Esophagus squamous epithelium (tissue), 5 donors: ENCODE data around the gene LDLRAD4. TPM values are rescaled to one million over a fixed set of nuclear protein-coding genes. Genes with fewer than 3 reads are reported as not detected.

Experiments used
- DNase-seq: peaks from one replicate; lab custom pipeline; 2025; lab: John Stamatoyannopoulos, UW
- H3K27ac ChIP-seq, 4 donors: fragments of 200-600 bp; sonication (generic); one replicate each; pipeline ENCODE4 v1.5.1; 2016 to 2019; ENCODE audit warnings: mild to moderate bottlenecking in 1 of 4
- H3K27me3 ChIP-seq, 4 donors: fragments of 200-600 bp; sonication (generic); 1 replicate in 3 of 4; 2 replicates in 1 of 4; pipeline versions ENCODE4 v1.5.1 to v1.6.0; 2017 to 2021; ENCODE audit warnings: antibody characterized with exemption in 1 of 4
- H3K36me3 ChIP-seq, 3 donors: fragments of 200-600 bp; sonication (generic); one replicate each; pipeline ENCODE4 v1.5.1; 2016 to 2019
- H3K4me1 ChIP-seq, 3 donors: fragments of 200-600 bp; sonication (generic); one replicate each; pipeline ENCODE4 v1.5.1; 2017 to 2019
- H3K4me3 ChIP-seq, 4 donors: fragments of 200-600 bp; sonication (generic); 1 replicate in 3 of 4; 2 replicates in 1 of 4; pipeline ENCODE4 v1.5.1; 2016 to 2019; ENCODE audit warnings: mild to moderate bottlenecking in 2 of 4, moderate library complexity in 1 of 4
- H3K9me3 ChIP-seq, 3 donors: fragments of 200-600 bp; sonication (generic); one replicate each; pipeline ENCODE4 v1.5.1; 2016 to 2019
- CTCF ChIP-seq, 6 experiments: fragments of 450-650 bp in 4 of 6; fragments of 200-600 bp in 2 of 6; sonication (generic) in 2 of 6; IDR thresholded peaks; one replicate each; pipeline ENCODE4 v1.5.1; 2016 to 2019; ENCODE audit warnings: antibody characterized with exemption in 6 of 6, mild to moderate bottlenecking in 4 of 6, moderate library complexity in 4 of 6
- POLR2A ChIP-seq, 4 donors: fragments of 450-650 bp; IDR thresholded peaks; one replicate each; pipeline ENCODE4 v1.6.1; 2017; ENCODE audit warnings: antibody characterized with exemption in 4 of 4, mild to moderate bottlenecking in 4 of 4, moderate library complexity in 3 of 4
- WGBS, 2 donors: methylation state at CpG; one replicate each; pipeline ENCODE4 v1.1.5; 2018; 5-methylcytosine and 5-hydroxymethylcytosine counted together
- intact Hi-C: fragments of 100-400 bp; cut with DNase I; formaldehyde crosslinking; loops from one replicate; pipeline ENCODE4 v1.15.0; 2022
- total RNA-seq, 4 donors: library from RNA; depleted of rRNA; stranded (reverse); fragments of >200 nt; gene quantifications; one replicate each; pipeline ENCODE4 v1.1.0, GENCODE V29; 2016
- donor health status: DM: yes; HTN: yes; CAD: no.

The LDLRAD4 gene
- total RNA-seq, 4 donors from 2014 or later = 0.91 to 17.9 (median 6.8) TPM

- Histone ChIP-seq H3K27me3 (peaks cover 0 to 8% (median 0%) of the 10 kb centered on the region in 4 donors), H3K36me3 (peaks cover 0 to 14% (median 0%) of the 10 kb centered on the region in 3 donors), H3K4me3 (no peak overlapping the region), H3K27ac (no peak overlapping the region), H3K4me1 (peaks cover 0 to 10% (median 3%) of the 10 kb centered on the region in 3 donors), H3K9me3 (peaks cover 0 to 10% (median 0%) of the 10 kb centered on the region in 3 donors)
- TF ChIP-seq CTCF (IDR thresholded peaks at IDR 0.05) = no peak
- no peak for TF ChIP-seq POLR2A (IDR thresholded peaks at IDR 0.05)
- 65 to 81% methylated on average over 4 to 7 of the region's 8 CpGs for WGBS, 2 donors
- intact Hi-C loops = no loop called here
- DNase-seq = no peak
These were observed 277.4 kb downstream of the LDLRAD4 start for GRCh38 chr18:13495961-13496360.

- Histone ChIP-seq H3K9me3 (peaks cover 0 to 10% (median 0%) of the 10 kb centered on the region in 3 donors), H3K36me3 (peaks cover 0 to 14% (median 0%) of the 10 kb centered on the region in 3 donors), H3K27ac (no peak overlapping the region), H3K4me1 (peaks cover 0 to 18% (median 4%) of the 10 kb centered on the region in 3 donors), H3K4me3 (no peak overlapping the region), H3K27me3 (peaks cover 0 to 15% (median 0%) of the 10 kb centered on the region in 4 donors)
- TF ChIP-seq POLR2A (IDR thresholded peaks at IDR 0.05) = no peak
- TF ChIP-seq CTCF (IDR thresholded peaks at IDR 0.05) = no peak
- intact Hi-C loops = no loop called here
- DNase-seq = no peak
- 69 to 74% methylated on average over 4 of the region's 4 CpGs for WGBS, 2 donors
These were observed 278.2 kb downstream of the LDLRAD4 start for GRCh38 chr18:13496691-13497281.

- H3K27ac ChIP-seq = no peak overlapping the region
- 80 to 89% methylated on average over 5 of the region's 5 CpGs for WGBS, 2 donors
- peaks cover 0 to 14% (median 0%) of the 10 kb centered on the region in 3 donors for H3K36me3 ChIP-seq
- H3K9me3 ChIP-seq = peaks cover 0 to 10% (median 0%) of the 10 kb centered on the region in 3 donors
- H3K4me3 ChIP-seq = no peak overlapping the region
- no peak for TF ChIP-seq CTCF (IDR thresholded peaks at IDR 0.05)
- no peak for TF ChIP-seq POLR2A (IDR thresholded peaks at IDR 0.05)
- intact Hi-C loops = no loop called here
- H3K27me3 ChIP-seq = peaks cover 0 to 15% (median 0%) of the 10 kb centered on the region in 4 donors
- H3K4me1 ChIP-seq = peaks cover 0 to 19% (median 4%) of the 10 kb centered on the region in 3 donors
- DNase-seq = no peak
These were observed 281.2 kb downstream of the LDLRAD4 start for GRCh38 chr18:13499803-13500202.

- 23 to 41% methylated on average over 7 to 14 of the region's 23 CpGs for WGBS, 2 donors
- H3K36me3 ChIP-seq = peaks cover 0 to 14% (median 0%) of the 10 kb centered on the region in 3 donors
- peaks cover 0 to 19% (median 4%) of the 10 kb centered on the region in 3 donors for H3K4me1 ChIP-seq
- H3K4me3 ChIP-seq = peak overlapping the region in 1 of 4 donors; percentile 4
- TF ChIP-seq CTCF (IDR thresholded peaks at IDR 0.05) = no peak
- TF ChIP-seq POLR2A (IDR thresholded peaks at IDR 0.05) = no peak
- intact Hi-C loops = no loop called here
- peaks cover 0 to 10% (median 0%) of the 10 kb centered on the region in 3 donors for H3K9me3 ChIP-seq
- no peak overlapping the region for H3K27ac ChIP-seq
- no peak for DNase-seq
- peaks cover 0 to 15% (median 0%) of the 10 kb centered on the region in 4 donors for H3K27me3 ChIP-seq
These were observed 281.8 kb downstream of the LDLRAD4 start for GRCh38 chr18:13500227-13500865.
